ENCODE data around the gene ANKRD65. TPM values are rescaled to one million over a fixed set of nuclear protein-coding genes. Genes with fewer than 3 reads are reported as not detected.

ANKRD65 gene
- total RNA-seq, 1 experiment from 2014 or later: not detected

GRCh38 chr1:1421907-1422464 lies 910 bp upstream of the ANKRD65 start:
- no peaks in the 10 kb centered on the region for H4K20me1 ChIP-seq (ENCODE audit: insufficient read depth)
- H3K36me3 ChIP-seq (ENCODE audit: control insufficient read depth in 1 of 2, insufficient read depth in 2 of 2, low read length in 2 of 2): no peaks in the 10 kb centered on the region
- H3K27me3 ChIP-seq (ENCODE audit: insufficient read depth, low read length): no peaks in the 10 kb centered on the region
- peak overlapping the region; percentile 40; the same call in 1 of the 2 replicates for H3K27ac ChIP-seq (ENCODE audit: low read depth, low read length)
- H3K9me3 ChIP-seq (ENCODE audit: control insufficient read depth in 1 of 2, insufficient read depth in 1 of 2, low read depth in 1 of 2, low read length in 2 of 2): no peaks in the 10 kb centered on the region
- POLR2A ChIA-PET: no interaction called here
- H3K79me2 ChIP-seq (ENCODE audit: insufficient read depth, low read length): no peaks in the 10 kb centered on the region
- DNase-seq (ENCODE audit: low read depth, low spot score) (no peak), ATAC-seq (no peak)
- peaks cover 21 to 43% of the 10 kb centered on the region in 2 experiments for H3K4me1 ChIP-seq (ENCODE audit: control insufficient read depth in 1 of 2, insufficient read depth in 2 of 2, low read length in 2 of 2)
- no peaks in the 10 kb centered on the region for H3K9me2 ChIP-seq (ENCODE audit: insufficient read depth)
- H2AFZ ChIP-seq (ENCODE audit: low read depth, low read length, poor library complexity, severe bottlenecking): no peak overlapping the region
- intact Hi-C loops (cut with micrococcal nuclease): no loop called here
- peak overlapping the region; percentile 50 for H3K4me2 ChIP-seq (ENCODE audit: low read length)
- CTCF ChIA-PET: no interaction called here
- no peak overlapping the region; a peak in 1 of 4 replicates for H3K4me3 ChIP-seq (replicated peaks in 1 of 2; ENCODE audit: low read depth in 1 of 2, low read length in 2 of 2)
- H3K9ac ChIP-seq (ENCODE audit: low read length): peak overlapping the region; percentile 26
- TF ChIP-seq ZBTB33 (IDR thresholded peaks at IDR 0.05; ENCODE audit: extremely low read depth, insufficient replicate concordance, low read length) (no peak), ELF1 (IDR thresholded peaks at IDR 0.05; ENCODE audit: borderline replicate concordance, low read depth) (no peak), MAX (IDR thresholded peaks at IDR 0.05) (no peak), ZFX (IDR thresholded peaks at IDR 0.05) (no peak), ZNF274 (IDR thresholded peaks at IDR 0.05; ENCODE audit: low read depth, low read length) (no peak), RAD21 (IDR thresholded peaks at IDR 0.05; ENCODE audit: low read depth) (no peak), SRF (IDR thresholded peaks at IDR 0.05; ENCODE audit: low read depth) (no peak), REST (IDR thresholded peaks at IDR 0.05; ENCODE audit: low read depth) (no peak), CTCF (IDR thresholded peaks at IDR 0.05 in 2 of 3, conservative IDR thresholded peaks at IDR 0.05 in 1 of 3; ENCODE audit: borderline replicate concordance in 1 of 3, insufficient read depth in 1 of 3, low read depth in 2 of 3, low read length in 2 of 3) (no peak), CEBPB (IDR thresholded peaks at IDR 0.05; ENCODE audit: low read depth) (no peak), YY1 (IDR thresholded peaks at IDR 0.05; ENCODE audit: extremely low read depth, insufficient replicate concordance, low read depth, low read length) (no peak)
- RAD21 ChIA-PET (ENCODE audit: low non-redundant PET in 1 of 2, low total read pairs in 2 of 2, uncharacterized antibody in 2 of 2, unreplicated experiment in 2 of 2): interaction anchor here in 1 of 2 experiments (0.7 kb wide), 1 partner anchor 11 kb away, joined by 6 read pairs; no protein-coding TSS in a partner anchor
- no TSS peak for BruUV-seq (replicated peaks)
